ENCODE data around the gene UGT3A1. TPM values are rescaled to one million over a fixed set of nuclear protein-coding genes. Genes with fewer than 3 reads are reported as not detected.
A peak's percentile ranks its signal among the peaks of the same experiment; 100 is the strongest.

UGT3A1 gene
- total RNA-seq, 1 donor from 2014 or later, result 5.2 TPM

GRCh38 chr5:35924122-35924949, 66.9 kb downstream of the UGT3A1 start:
- TF ChIP-seq CTCF (IDR thresholded peaks at IDR 0.05; ENCODE audit: unreplicated experiment), result no peak
- Mint-ChIP-seq H3K4me3 (ENCODE audit: low read depth) (no peak overlapping the region), H3K27me3 (peaks cover 65% of the 10 kb centered on the region), H3K36me3 (ENCODE audit: insufficient read depth) (no peaks in the 10 kb centered on the region), H3K9me3 (ENCODE audit: low read depth) (peaks cover 4% of the 10 kb centered on the region), H3K27ac (no peak overlapping the region), H3K4me1 (ENCODE audit: low read depth) (peaks cover 6% of the 10 kb centered on the region)
- no peak for DNase-seq (ENCODE audit: low spot score, unreplicated experiment)

GRCh38 chr5:35922468-35922867, 68.7 kb downstream of the UGT3A1 start:
- H3K27ac Mint-ChIP-seq, result no peak overlapping the region
- peaks cover 5% of the 10 kb centered on the region for H3K9me3 Mint-ChIP-seq (ENCODE audit: low read depth)
- no peaks in the 10 kb centered on the region for H3K36me3 Mint-ChIP-seq (ENCODE audit: insufficient read depth)
- peaks cover 6% of the 10 kb centered on the region for H3K4me1 Mint-ChIP-seq (ENCODE audit: low read depth)
- H3K4me3 Mint-ChIP-seq (ENCODE audit: low read depth), result no peak overlapping the region
- no peak for TF ChIP-seq CTCF (IDR thresholded peaks at IDR 0.05; ENCODE audit: unreplicated experiment)
- H3K27me3 Mint-ChIP-seq, result peaks cover 51% of the 10 kb centered on the region
- DNase-seq (ENCODE audit: low spot score, unreplicated experiment), result no peak

GRCh38 chr5:35921930-35922329, 69.3 kb downstream of the UGT3A1 start:
- Mint-ChIP-seq H3K9me3 (ENCODE audit: low read depth) (peaks cover 5% of the 10 kb centered on the region), H3K36me3 (ENCODE audit: insufficient read depth) (no peaks in the 10 kb centered on the region), H3K4me3 (ENCODE audit: low read depth) (no peak overlapping the region), H3K4me1 (ENCODE audit: low read depth) (peaks cover 6% of the 10 kb centered on the region), H3K27me3 (peaks cover 46% of the 10 kb centered on the region), H3K27ac (no peak overlapping the region)
- no peak for DNase-seq (ENCODE audit: low spot score, unreplicated experiment)
- no peak for TF ChIP-seq CTCF (IDR thresholded peaks at IDR 0.05; ENCODE audit: unreplicated experiment)

GRCh38 chr5:35920890-35921289, 70.3 kb downstream of the UGT3A1 start:
- Mint-ChIP-seq H3K36me3 (ENCODE audit: insufficient read depth) (no peaks in the 10 kb centered on the region), H3K4me1 (ENCODE audit: low read depth) (peaks cover 4% of the 10 kb centered on the region), H3K27ac (no peak overlapping the region), H3K4me3 (ENCODE audit: low read depth) (no peak overlapping the region), H3K27me3 (peaks cover 35% of the 10 kb centered on the region), H3K9me3 (ENCODE audit: low read depth) (peaks cover 5% of the 10 kb centered on the region)
- peak; percentile 63 for TF ChIP-seq CTCF (IDR thresholded peaks at IDR 0.05; ENCODE audit: unreplicated experiment)
- peak; percentile 16 for DNase-seq (ENCODE audit: low spot score, unreplicated experiment)

GRCh38 chr5:35919191-35919590, 72.0 kb downstream of the UGT3A1 start:
- no peak for DNase-seq (ENCODE audit: low spot score, unreplicated experiment)
- Mint-ChIP-seq H3K36me3 (ENCODE audit: insufficient read depth) (peaks cover 1% of the 10 kb centered on the region), H3K4me1 (ENCODE audit: low read depth) (no peaks in the 10 kb centered on the region), H3K27me3 (peaks cover 20% of the 10 kb centered on the region), H3K4me3 (ENCODE audit: low read depth) (no peak overlapping the region), H3K27ac (no peak overlapping the region), H3K9me3 (ENCODE audit: low read depth) (peaks cover 11% of the 10 kb centered on the region)
- TF ChIP-seq CTCF (IDR thresholded peaks at IDR 0.05; ENCODE audit: unreplicated experiment), result no peak

All from progenitor cell of endocrine pancreas (in vitro differentiated cells).